Measurements from ENCODE around the gene GSS.

DNA sequence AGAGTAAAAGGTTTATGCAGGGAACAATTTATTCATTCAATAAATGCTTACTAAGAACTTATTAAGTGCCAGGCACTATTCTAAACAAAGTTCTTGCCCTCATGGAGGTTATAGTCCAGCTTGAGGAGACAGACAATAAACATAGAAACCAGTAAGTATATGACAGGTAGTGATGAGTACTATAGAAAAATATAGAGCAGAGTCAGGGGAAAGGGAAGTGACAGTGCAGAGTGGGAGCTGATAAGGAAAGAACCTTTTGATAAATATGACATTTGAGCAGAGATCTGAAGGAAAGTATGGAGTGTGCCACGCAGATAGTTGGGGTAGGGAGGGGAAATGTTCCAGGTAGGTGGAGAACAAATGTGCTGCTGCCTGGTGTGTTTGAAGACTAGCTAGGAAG lies 67.1 kb downstream of the GSS start:
- TF ChIP-seq, protein P1, sequence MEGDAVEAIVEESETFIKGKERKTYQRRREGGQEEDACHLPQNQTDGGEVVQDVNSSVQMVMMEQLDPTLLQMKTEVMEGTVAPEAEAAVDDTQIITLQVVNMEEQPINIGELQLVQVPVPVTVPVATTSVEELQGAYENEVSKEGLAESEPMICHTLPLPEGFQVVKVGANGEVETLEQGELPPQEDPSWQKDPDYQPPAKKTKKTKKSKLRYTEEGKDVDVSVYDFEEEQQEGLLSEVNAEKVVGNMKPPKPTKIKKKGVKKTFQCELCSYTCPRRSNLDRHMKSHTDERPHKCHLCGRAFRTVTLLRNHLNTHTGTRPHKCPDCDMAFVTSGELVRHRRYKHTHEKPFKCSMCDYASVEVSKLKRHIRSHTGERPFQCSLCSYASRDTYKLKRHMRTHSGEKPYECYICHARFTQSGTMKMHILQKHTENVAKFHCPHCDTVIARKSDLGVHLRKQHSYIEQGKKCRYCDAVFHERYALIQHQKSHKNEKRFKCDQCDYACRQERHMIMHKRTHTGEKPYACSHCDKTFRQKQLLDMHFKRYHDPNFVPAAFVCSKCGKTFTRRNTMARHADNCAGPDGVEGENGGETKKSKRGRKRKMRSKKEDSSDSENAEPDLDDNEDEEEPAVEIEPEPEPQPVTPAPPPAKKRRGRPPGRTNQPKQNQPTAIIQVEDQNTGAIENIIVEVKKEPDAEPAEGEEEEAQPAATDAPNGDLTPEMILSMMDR (conservative IDR thresholded peaks at IDR 0.05; ENCODE audit: low read depth, low read length): no peak
- no peak for TF ChIP-seq EZH2 (IDR thresholded peaks at IDR 0.05; ENCODE audit: borderline replicate concordance, low read depth, low read length, poor library complexity, severe bottlenecking)

Data from A673 (cell line).